ENCODE results near the gene ZNF770. TPM values are rescaled to one million over a fixed set of nuclear protein-coding genes. Genes with fewer than 3 reads are reported as not detected.

ZNF770 gene
- total RNA-seq, 1 donor from 2014 or later, result 26.7 TPM

GRCh38 chr15:35019404-35020327 lies 31.6 kb upstream of the ZNF770 start:
- Mint-ChIP-seq H3K9me3 (ENCODE audit: unreplicated experiment) (no peaks in the 10 kb centered on the region), H3K27ac (ENCODE audit: unreplicated experiment) (no peak overlapping the region), H3K4me1 (ENCODE audit: unreplicated experiment) (no peaks in the 10 kb centered on the region), H3K4me3 (ENCODE audit: unreplicated experiment) (no peak overlapping the region), H3K27me3 (ENCODE audit: unreplicated experiment) (no peaks in the 10 kb centered on the region), H3K36me3 (ENCODE audit: low read depth, unreplicated experiment) (no peaks in the 10 kb centered on the region)
- no peak for TF ChIP-seq CTCF (IDR thresholded peaks at IDR 0.05; ENCODE audit: unreplicated experiment)
- no peak for DNase-seq (ENCODE audit: low spot score)

DNA sequence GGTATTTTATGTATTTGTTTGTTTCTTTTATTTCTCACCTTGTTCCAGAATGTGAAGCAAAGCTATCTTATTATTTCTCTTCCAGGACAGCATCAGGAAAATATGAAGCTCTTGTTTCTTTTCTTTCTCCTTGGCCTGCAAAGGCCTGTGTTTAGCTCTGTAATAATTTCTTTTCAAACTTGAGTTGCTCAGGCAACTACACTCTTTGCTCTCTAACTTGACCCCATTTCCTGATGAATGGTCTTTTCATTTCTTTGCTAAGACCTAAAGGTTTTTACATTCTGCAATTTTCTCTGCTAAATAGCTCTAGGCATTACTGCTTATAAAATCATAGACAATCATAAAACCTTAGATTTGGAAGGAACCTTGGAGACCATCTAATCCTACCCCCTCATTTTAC lies 26.2 kb upstream of the ZNF770 start:
- Mint-ChIP-seq H3K4me1 (ENCODE audit: unreplicated experiment) (no peaks in the 10 kb centered on the region), H3K27ac (ENCODE audit: unreplicated experiment) (no peak overlapping the region), H3K4me3 (ENCODE audit: unreplicated experiment) (no peak overlapping the region), H3K27me3 (ENCODE audit: unreplicated experiment) (no peaks in the 10 kb centered on the region), H3K36me3 (ENCODE audit: low read depth, unreplicated experiment) (no peaks in the 10 kb centered on the region), H3K9me3 (ENCODE audit: unreplicated experiment) (no peaks in the 10 kb centered on the region)
- no peak for TF ChIP-seq CTCF (IDR thresholded peaks at IDR 0.05; ENCODE audit: unreplicated experiment)
- no peak for DNase-seq (ENCODE audit: low spot score)

DNA sequence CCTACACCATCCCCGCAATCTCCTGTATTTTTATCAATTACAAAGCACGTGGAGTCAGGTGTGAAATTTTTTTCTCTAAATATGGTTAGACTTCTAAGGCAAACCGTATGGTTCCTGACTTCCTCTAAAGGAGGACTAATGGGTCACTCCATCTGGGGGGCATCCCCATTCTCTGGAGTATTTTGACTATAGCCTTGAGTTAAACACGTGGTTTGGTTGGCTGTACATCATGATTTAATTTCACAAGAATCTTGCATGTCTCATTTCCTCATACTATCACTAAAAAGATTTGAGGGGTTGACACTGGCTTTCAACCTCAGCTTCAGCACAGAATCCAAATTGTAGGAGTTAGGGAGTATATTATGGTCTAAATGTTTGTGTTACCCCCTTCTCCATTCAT lies 25.3 kb upstream of the ZNF770 start:
- H3K4me1 Mint-ChIP-seq (ENCODE audit: unreplicated experiment), result no peaks in the 10 kb centered on the region
- TF ChIP-seq CTCF (IDR thresholded peaks at IDR 0.05; ENCODE audit: unreplicated experiment), result no peak
- no peaks in the 10 kb centered on the region for H3K36me3 Mint-ChIP-seq (ENCODE audit: low read depth, unreplicated experiment)
- no peak overlapping the region for H3K27ac Mint-ChIP-seq (ENCODE audit: unreplicated experiment)
- no peaks in the 10 kb centered on the region for H3K9me3 Mint-ChIP-seq (ENCODE audit: unreplicated experiment)
- DNase-seq (ENCODE audit: low spot score), result no peak
- no peaks in the 10 kb centered on the region for H3K27me3 Mint-ChIP-seq (ENCODE audit: unreplicated experiment)
- no peak overlapping the region for H3K4me3 Mint-ChIP-seq (ENCODE audit: unreplicated experiment)

GRCh38 chr15:35007397-35007796 lies 19.3 kb upstream of the ZNF770 start:
- DNase-seq (ENCODE audit: low spot score), result no peak
- Mint-ChIP-seq H3K36me3 (ENCODE audit: low read depth, unreplicated experiment) (no peaks in the 10 kb centered on the region), H3K9me3 (ENCODE audit: unreplicated experiment) (no peaks in the 10 kb centered on the region), H3K27me3 (ENCODE audit: unreplicated experiment) (no peaks in the 10 kb centered on the region), H3K4me3 (ENCODE audit: unreplicated experiment) (no peak overlapping the region), H3K4me1 (ENCODE audit: unreplicated experiment) (peaks cover 4% of the 10 kb centered on the region), H3K27ac (ENCODE audit: unreplicated experiment) (no peak overlapping the region)
- TF ChIP-seq CTCF (IDR thresholded peaks at IDR 0.05; ENCODE audit: unreplicated experiment), result no peak

DNA sequence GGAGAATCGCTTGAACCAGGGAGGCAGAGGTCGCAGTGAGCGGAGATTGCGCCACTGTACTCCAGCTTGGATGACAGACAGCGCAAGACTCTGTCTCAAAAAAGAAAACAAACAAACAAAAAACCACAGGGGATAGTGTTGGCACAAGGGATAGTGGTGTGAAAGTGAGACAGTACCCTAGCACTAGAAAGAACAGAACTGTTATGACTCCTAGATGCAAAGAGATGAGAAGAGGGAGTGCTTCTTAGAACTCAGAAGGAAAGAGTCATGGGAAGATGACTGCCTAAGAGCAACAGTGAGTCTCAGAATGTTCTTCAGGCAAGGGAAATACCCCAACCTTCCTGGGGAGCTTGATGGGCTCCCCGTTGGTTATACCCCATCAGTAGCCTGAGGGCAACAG lies 17.8 kb upstream of the ZNF770 start:
- Mint-ChIP-seq H3K9me3 (ENCODE audit: unreplicated experiment) (no peaks in the 10 kb centered on the region), H3K36me3 (ENCODE audit: low read depth, unreplicated experiment) (no peaks in the 10 kb centered on the region), H3K27me3 (ENCODE audit: unreplicated experiment) (no peaks in the 10 kb centered on the region), H3K27ac (ENCODE audit: unreplicated experiment) (no peak overlapping the region), H3K4me3 (ENCODE audit: unreplicated experiment) (no peak overlapping the region), H3K4me1 (ENCODE audit: unreplicated experiment) (peaks cover 7% of the 10 kb centered on the region)
- no peak for TF ChIP-seq CTCF (IDR thresholded peaks at IDR 0.05; ENCODE audit: unreplicated experiment)
- DNase-seq (ENCODE audit: low spot score), result no peak
